T47D (cell line): Measurements from ENCODE around the gene PM20D1.
A peak's percentile ranks its signal among the peaks of the same experiment; 100 is the strongest.
"Not testable (repeated sequence)": the region's sequence is repeated elsewhere in the genome, so short reads cannot be mapped to it uniquely, and the experiment has no call there.

Experiments
- DNase-seq, 2 experiments: peaks; one replicate each; pipeline versions ENCODE4 v3.0.0 to v3.0.0-alpha.2; 2011 to 2012; ENCODE audit warnings: low read depth in 1 of 2, low spot score in 1 of 2
- JUND ChIP-seq: IDR thresholded peaks from 2 replicates; pipeline ENCODE4 v1.6.1; 2012; ENCODE audit warnings: low read depth
- in situ Hi-C: cut with HindIII; loops from 2 replicates; pipeline ENCODE4 v1.10.0; 2016; ENCODE audit warnings: low sequenced_read_pairs, low pct_unique_long_range_greater_than_20kb

PM20D1 gene

GRCh38 chr1:205832326-205832751 lies 17.6 kb downstream of the PM20D1 start:
- DNase-seq = no peak
- in situ Hi-C loops = no loop called here
- TF ChIP-seq JUND = no peak

GRCh38 chr1:205827623-205828022 lies 22.3 kb downstream of the PM20D1 start:
- peak in 1 of 2 experiments; percentile 46 for DNase-seq
- in situ Hi-C loops = no loop called here
- no peak for TF ChIP-seq JUND

GRCh38 chr1:205826995-205827394 lies 22.9 kb downstream of the PM20D1 start:
- in situ Hi-C loops = no loop called here
- no peak for TF ChIP-seq JUND
- no peak for DNase-seq

GRCh38 chr1:205826016-205826806 lies 23.7 kb downstream of the PM20D1 start:
- in situ Hi-C loops = no loop called here
- no peak for DNase-seq
- no peak for TF ChIP-seq JUND

GRCh38 chr1:205824180-205824579 lies 25.8 kb downstream of the PM20D1 start:
- DNase-seq = no peak
- in situ Hi-C loops = no loop called here

GRCh38 chr1:205823260-205823659 lies 26.7 kb downstream of the PM20D1 start:
- in situ Hi-C loops, DNase-seq: not testable (repeated sequence)

More at GRCh38 chr1:205824180-205824579, 25.8 kb downstream of the PM20D1 start:
- TF ChIP-seq JUND = no peak

GRCh38 chr1:205822397-205822796 lies 27.5 kb downstream of the PM20D1 start:
- no peak for TF ChIP-seq JUND
- DNase-seq = no peak
- in situ Hi-C loops = no loop called here

- in situ Hi-C loops = no loop called here
- DNase-seq = no peak
- TF ChIP-seq JUND = no peak
These were observed 31.9 kb downstream of the PM20D1 start for GRCh38 chr1:205817988-205818387.

- no peak for DNase-seq
- in situ Hi-C loops = no loop called here
- TF ChIP-seq JUND = no peak
These were observed 32.6 kb downstream of the PM20D1 start for GRCh38 chr1:205817364-205817763.

GRCh38 chr1:205813755-205814058 lies 36.2 kb downstream of the PM20D1 start:
- TF ChIP-seq JUND = no peak
- no peak for DNase-seq

GRCh38 chr1:205812878-205813754 lies 36.8 kb downstream of the PM20D1 start, which contains the start of gene SLC41A1:
Gene SLC41A1, minus strand, starts transcription at chr1:205813198. Its CDS starts 2,757 bp downstream, at chr1:205810441.
- DNase-seq = peak; percentile 96 to 99
- in situ Hi-C loops = no loop called here
- no peak for TF ChIP-seq JUND

More at GRCh38 chr1:205813755-205814058, 36.2 kb downstream of the PM20D1 start:
- in situ Hi-C loops = no loop called here

- in situ Hi-C loops = no loop called here
- peak; percentile 7 to 36 for DNase-seq
- TF ChIP-seq JUND = no peak
These were observed 37.6 kb downstream of the PM20D1 start for GRCh38 chr1:205812271-205812877.

GRCh38 chr1:205811660-205812059 lies 38.3 kb downstream of the PM20D1 start:
- in situ Hi-C loops = no loop called here
- TF ChIP-seq JUND = no peak
- DNase-seq = no peak
